Nephron progenitor cell (in vitro differentiated cells): ENCODE data around the gene GREB1.

Experiments
- DNase-seq: peaks from one replicate; pipeline ENCODE4 v3.0.0; 2021
- H3K27ac Mint-ChIP-seq: 2 replicates; pipeline ENCODE4 v1.8.0; 2021; ENCODE audit warnings: mild to moderate bottlenecking, moderate library complexity, mixed read lengths
- H3K27me3 Mint-ChIP-seq: 2 replicates; pipeline ENCODE4 v1.8.0; 2021; ENCODE audit warnings: mild to moderate bottlenecking, low read depth, mixed read lengths; ENCODE audit not compliant: poor library complexity
- H3K36me3 Mint-ChIP-seq: 2 replicates; pipeline ENCODE4 v1.8.0; 2021; ENCODE audit warnings: low read depth, mixed read lengths
- H3K4me1 Mint-ChIP-seq: 2 replicates; pipeline ENCODE4 v1.8.0; 2021; ENCODE audit warnings: mixed read lengths
- H3K4me3 Mint-ChIP-seq: 2 replicates; pipeline ENCODE4 v1.8.0; 2021; ENCODE audit warnings: mild to moderate bottlenecking, moderate library complexity, mixed read lengths
- H3K9me3 Mint-ChIP-seq: 2 replicates; pipeline ENCODE4 v1.8.0; 2021; ENCODE audit warnings: mild to moderate bottlenecking, moderate library complexity, mixed read lengths
- TF ChIP-seq, protein P1 (sequence below): fragments of 200-600 bp; sonication (generic); IDR thresholded peaks from 2 replicates; pipeline ENCODE4 v1.5.0; 2021; ENCODE audit warnings: antibody characterized with exemption

Gene GREB1

GRCh38 chr2:11622611-11623010, 88.8 kb downstream of the GREB1 start:
- Mint-ChIP-seq H3K9me3 (peaks cover 3% of the 10 kb centered on the region), H3K27me3 (peaks cover 5% of the 10 kb centered on the region), H3K27ac (no peak overlapping the region), H3K36me3 (peaks cover 80% of the 10 kb centered on the region), H3K4me3 (no peak overlapping the region), H3K4me1 (no peaks in the 10 kb centered on the region)
- TF ChIP-seq, protein P1, sequence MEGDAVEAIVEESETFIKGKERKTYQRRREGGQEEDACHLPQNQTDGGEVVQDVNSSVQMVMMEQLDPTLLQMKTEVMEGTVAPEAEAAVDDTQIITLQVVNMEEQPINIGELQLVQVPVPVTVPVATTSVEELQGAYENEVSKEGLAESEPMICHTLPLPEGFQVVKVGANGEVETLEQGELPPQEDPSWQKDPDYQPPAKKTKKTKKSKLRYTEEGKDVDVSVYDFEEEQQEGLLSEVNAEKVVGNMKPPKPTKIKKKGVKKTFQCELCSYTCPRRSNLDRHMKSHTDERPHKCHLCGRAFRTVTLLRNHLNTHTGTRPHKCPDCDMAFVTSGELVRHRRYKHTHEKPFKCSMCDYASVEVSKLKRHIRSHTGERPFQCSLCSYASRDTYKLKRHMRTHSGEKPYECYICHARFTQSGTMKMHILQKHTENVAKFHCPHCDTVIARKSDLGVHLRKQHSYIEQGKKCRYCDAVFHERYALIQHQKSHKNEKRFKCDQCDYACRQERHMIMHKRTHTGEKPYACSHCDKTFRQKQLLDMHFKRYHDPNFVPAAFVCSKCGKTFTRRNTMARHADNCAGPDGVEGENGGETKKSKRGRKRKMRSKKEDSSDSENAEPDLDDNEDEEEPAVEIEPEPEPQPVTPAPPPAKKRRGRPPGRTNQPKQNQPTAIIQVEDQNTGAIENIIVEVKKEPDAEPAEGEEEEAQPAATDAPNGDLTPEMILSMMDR = no peak
- no peak for DNase-seq

- Mint-ChIP-seq H3K36me3 (peaks cover 87% of the 10 kb centered on the region), H3K4me3 (no peak overlapping the region), H3K27me3 (peaks cover 5% of the 10 kb centered on the region), H3K4me1 (no peaks in the 10 kb centered on the region), H3K27ac (no peak overlapping the region), H3K9me3 (peaks cover 3% of the 10 kb centered on the region)
- DNase-seq = no peak
- TF ChIP-seq, protein P1 = no peak
These were observed 91.0 kb downstream of the GREB1 start for GRCh38 chr2:11624893-11625292.

GRCh38 chr2:11625671-11626070, 91.8 kb downstream of the GREB1 start:
- H3K4me3 Mint-ChIP-seq = no peak overlapping the region
- peaks cover 87% of the 10 kb centered on the region for H3K36me3 Mint-ChIP-seq
- H3K27ac Mint-ChIP-seq = no peak overlapping the region
- DNase-seq = no peak
- TF ChIP-seq, protein P1 = no peak
- no peaks in the 10 kb centered on the region for H3K4me1 Mint-ChIP-seq
- peaks cover 5% of the 10 kb centered on the region for H3K27me3 Mint-ChIP-seq
- H3K9me3 Mint-ChIP-seq = peaks cover 3% of the 10 kb centered on the region

DNA sequence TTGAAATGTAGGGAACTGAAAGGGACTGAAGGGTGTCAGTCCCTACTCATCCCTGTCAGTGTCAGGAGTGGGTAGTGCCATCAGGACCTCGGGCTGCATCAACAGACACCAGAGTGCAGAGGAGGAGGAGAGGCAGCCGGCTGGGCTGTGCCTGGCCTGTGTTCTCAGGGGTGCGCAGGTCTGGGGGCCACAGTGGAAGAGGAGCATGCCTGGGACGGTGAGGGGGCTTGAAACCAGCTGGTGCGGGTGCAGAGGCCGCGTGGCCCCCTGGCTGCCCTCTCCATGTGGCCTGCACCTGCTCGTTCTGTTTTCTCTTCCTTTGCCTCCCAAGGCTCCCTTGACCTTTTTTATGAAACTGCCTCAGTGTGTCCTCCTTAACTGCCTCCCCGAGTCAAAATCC, 94.8 kb downstream of the GREB1 start:
- Mint-ChIP-seq H3K27me3 (peaks cover under 1% of the 10 kb centered on the region), H3K4me1 (no peaks in the 10 kb centered on the region), H3K9me3 (peaks cover 3% of the 10 kb centered on the region), H3K27ac (no peak overlapping the region), H3K4me3 (no peak overlapping the region), H3K36me3 (peaks cover 95% of the 10 kb centered on the region)
- DNase-seq = no peak
- TF ChIP-seq, protein P1 = no peak

GRCh38 chr2:11629215-11629614, 95.4 kb downstream of the GREB1 start:
- peaks cover 93% of the 10 kb centered on the region for H3K36me3 Mint-ChIP-seq
- H3K27ac Mint-ChIP-seq = no peak overlapping the region
- no peaks in the 10 kb centered on the region for H3K4me1 Mint-ChIP-seq
- H3K4me3 Mint-ChIP-seq = no peak overlapping the region
- TF ChIP-seq, protein P1 = no peak
- H3K9me3 Mint-ChIP-seq = peaks cover 3% of the 10 kb centered on the region
- DNase-seq = no peak
- H3K27me3 Mint-ChIP-seq = no peaks in the 10 kb centered on the region

- Mint-ChIP-seq H3K27me3 (no peaks in the 10 kb centered on the region), H3K4me1 (no peaks in the 10 kb centered on the region), H3K27ac (no peak overlapping the region), H3K36me3 (peaks cover 90% of the 10 kb centered on the region), H3K4me3 (no peak overlapping the region), H3K9me3 (peaks cover 3% of the 10 kb centered on the region)
- TF ChIP-seq, protein P1 = no peak
- no peak for DNase-seq
These were observed 96.0 kb downstream of the GREB1 start for GRCh38 chr2:11629851-11630250.
